AG04449 (cell line): Measurements from ENCODE around the gene C1orf21.

Experiments
- CTCF ChIA-PET: fragments of 350-600 bp; formaldehyde crosslinking; extraction: SDS; loops from one replicate; lab custom pipeline; 2021; ENCODE audit warnings: antibody characterized with exemption; lab: Yijun Ruan, JAX
- POLR2A ChIA-PET: fragments of 400-600, 350-600 bp; formaldehyde crosslinking; extraction: SDS; loops from one replicate; lab custom pipeline; 2020; ENCODE audit warnings: antibody characterized with exemption, inconsistent platforms; lab: Yijun Ruan, JAX
- DNase-seq: peaks from one replicate; pipeline ENCODE4 v3.0.0-alpha.2; 2010; ENCODE audit warnings: low read depth, low spot score
- H3K4me3 ChIP-seq: 2 replicates; pipeline ENCODE4 v1.5.1; 2011; ENCODE audit warnings: low read depth, mild to moderate bottlenecking, control low read depth, low read length
- TF ChIP-seq, protein P1 (sequence below): IDR thresholded peaks from one replicate; pipeline ENCODE4 v1.5.1; 2011; ENCODE audit warnings: mild to moderate bottlenecking, moderate library complexity, low read length, control low read depth, inconsistent platforms; ENCODE audit not compliant: insufficient read depth; ENCODE audit errors: missing control alignments

C1orf21 gene

DNA sequence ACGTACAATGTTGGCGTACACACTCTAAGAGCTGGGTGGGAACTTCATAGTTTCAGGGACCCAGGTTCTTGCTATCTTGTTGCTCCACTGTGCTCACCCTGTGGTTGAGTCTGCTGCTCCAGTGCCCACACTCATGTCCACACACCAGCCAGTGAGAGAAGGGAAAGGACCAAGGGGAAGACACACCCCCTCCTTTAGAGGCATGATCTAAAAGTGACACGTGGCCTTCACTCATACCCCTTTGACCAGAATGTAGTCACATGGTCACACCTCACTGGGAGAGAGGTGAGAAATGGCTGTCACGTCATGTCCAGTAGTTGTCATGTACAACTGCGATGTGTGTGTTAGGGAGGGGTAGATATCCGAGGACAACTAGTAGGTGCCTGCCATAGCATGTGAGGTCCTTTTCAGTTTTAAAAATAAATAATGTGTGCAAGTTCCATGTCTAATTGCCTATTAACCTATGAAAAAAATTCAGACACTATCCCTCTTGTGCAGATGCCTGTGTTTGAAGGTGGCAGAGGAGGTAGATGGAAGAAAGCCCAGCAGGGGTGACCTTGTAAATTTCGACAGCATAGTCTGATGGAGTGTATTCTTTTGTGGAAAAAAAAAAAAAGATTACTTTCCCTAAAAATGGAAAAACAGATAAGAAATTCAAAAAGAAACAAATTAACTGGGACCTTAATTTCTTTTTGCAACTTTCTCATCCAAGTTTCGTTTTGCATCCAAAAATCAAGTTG, 149.6 kb downstream of the C1orf21 start:
- ChIA-PET CTCF (interaction anchor here (3.7 kb wide), 1 partner anchor 8 kb away, joined by 11 read pairs; no protein-coding TSS in a partner anchor), POLR2A (no interaction called here)
- DNase-seq, result no peak
- TF ChIP-seq, protein P1, sequence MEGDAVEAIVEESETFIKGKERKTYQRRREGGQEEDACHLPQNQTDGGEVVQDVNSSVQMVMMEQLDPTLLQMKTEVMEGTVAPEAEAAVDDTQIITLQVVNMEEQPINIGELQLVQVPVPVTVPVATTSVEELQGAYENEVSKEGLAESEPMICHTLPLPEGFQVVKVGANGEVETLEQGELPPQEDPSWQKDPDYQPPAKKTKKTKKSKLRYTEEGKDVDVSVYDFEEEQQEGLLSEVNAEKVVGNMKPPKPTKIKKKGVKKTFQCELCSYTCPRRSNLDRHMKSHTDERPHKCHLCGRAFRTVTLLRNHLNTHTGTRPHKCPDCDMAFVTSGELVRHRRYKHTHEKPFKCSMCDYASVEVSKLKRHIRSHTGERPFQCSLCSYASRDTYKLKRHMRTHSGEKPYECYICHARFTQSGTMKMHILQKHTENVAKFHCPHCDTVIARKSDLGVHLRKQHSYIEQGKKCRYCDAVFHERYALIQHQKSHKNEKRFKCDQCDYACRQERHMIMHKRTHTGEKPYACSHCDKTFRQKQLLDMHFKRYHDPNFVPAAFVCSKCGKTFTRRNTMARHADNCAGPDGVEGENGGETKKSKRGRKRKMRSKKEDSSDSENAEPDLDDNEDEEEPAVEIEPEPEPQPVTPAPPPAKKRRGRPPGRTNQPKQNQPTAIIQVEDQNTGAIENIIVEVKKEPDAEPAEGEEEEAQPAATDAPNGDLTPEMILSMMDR, result no peak
- H3K4me3 ChIP-seq, result no peak overlapping the region

DNA sequence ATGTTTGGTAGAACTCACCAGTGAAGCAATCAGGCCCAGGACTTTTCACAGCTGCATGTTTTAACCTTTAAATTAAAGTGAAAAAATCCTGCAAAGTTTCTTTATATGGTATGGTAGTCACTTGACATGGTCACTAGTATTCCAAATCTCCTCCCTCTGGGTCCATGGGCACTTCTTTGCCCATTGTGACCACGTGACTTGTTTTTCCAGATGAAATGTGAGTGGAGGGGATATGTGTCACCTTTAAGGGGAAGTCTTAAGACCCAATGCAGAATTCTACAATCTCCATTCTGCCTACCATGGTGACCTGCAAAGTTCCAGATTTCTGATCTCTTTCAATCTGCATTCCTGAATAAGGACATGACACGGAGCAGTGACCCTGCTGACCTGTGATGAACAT, 152.8 kb downstream of the C1orf21 start:
- TF ChIP-seq, protein P1, result no peak
- POLR2A ChIA-PET, result no interaction called here
- CTCF ChIA-PET, result no interaction called here
- H3K4me3 ChIP-seq, result no peak overlapping the region
- DNase-seq, result no peak

DNA sequence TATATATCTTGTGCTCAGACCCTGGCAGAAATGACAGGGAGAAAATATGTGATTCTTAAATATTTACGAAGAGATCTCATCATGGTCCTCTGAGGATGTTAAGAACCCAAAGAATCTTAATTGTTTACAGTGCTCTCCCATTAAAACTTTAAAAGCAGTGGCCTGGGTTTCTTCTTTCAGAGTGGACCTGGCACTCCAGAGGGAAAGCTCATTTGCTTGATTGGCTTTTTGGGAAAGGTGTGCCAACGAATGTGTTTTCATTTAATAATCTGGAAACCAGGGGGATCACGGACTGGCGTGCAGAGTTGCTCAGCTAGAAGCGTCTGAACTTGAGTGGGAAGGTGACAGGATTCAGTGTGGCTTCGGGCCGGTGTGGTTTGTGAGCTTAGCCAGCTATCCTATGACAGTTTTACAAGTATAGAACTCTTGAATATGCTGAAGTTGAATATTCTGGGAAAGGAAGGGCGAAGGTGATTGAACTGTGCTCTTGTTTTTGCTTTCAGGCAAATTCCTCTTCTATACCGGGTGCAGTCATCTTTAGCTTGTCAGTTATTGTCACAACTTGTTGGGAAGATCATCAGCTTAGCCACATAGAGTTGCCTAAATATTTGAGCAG, 154.8 kb downstream of the C1orf21 start:
- ChIA-PET CTCF (no interaction called here), POLR2A (no interaction called here)
- TF ChIP-seq, protein P1, result no peak
- DNase-seq, result no peak
- H3K4me3 ChIP-seq, result no peak overlapping the region

DNA sequence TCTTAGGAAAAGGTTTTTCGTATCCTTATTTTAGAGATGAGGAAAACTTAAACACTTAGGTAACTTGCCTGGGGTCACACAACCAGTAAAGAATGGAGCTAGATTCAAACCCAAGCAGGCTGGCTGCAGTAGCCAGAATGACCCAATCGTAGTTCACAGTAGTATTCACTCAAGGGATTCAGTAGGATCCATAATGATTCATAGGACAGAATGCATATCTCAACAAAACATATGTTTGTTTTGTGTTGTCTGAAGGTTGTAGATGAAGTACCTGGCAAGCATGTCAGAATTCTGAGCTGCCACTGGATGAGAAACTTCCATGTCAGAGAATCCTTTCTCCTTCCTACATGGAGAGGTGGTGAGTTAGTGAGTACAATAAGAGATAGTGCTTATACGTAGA, 155.5 kb downstream of the C1orf21 start:
- DNase-seq, result no peak
- ChIA-PET POLR2A (no interaction called here), CTCF (no interaction called here)
- TF ChIP-seq, protein P1, result no peak
- H3K4me3 ChIP-seq, result no peak overlapping the region

DNA sequence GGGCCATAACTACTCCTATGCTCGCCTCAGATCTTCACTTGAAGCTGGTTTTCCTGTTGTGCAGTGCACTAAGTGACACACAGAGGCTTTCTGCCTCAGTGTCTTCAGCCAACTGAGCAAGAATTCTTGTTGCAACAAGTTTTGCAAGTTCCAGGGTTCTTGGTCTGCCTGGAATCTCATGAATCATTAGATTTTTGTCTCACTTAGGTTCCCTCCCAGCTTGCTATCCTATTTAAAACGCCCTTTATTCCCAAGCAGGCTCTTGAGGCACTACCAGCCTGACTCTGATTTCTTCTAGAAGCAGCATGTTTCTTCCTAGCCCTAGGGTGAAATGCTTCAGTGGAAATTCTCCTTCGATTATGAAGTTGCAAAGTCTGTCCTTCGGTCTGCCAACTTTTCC, 158.8 kb downstream of the C1orf21 start:
- TF ChIP-seq, protein P1, result no peak
- DNase-seq, result peak; percentile 40
- ChIA-PET POLR2A (no interaction called here), CTCF (interaction anchor here (3.2 kb wide), 1 partner anchor 11 kb away, joined by 11 read pairs; no protein-coding TSS in a partner anchor)
- H3K4me3 ChIP-seq, result no peak overlapping the region

DNA sequence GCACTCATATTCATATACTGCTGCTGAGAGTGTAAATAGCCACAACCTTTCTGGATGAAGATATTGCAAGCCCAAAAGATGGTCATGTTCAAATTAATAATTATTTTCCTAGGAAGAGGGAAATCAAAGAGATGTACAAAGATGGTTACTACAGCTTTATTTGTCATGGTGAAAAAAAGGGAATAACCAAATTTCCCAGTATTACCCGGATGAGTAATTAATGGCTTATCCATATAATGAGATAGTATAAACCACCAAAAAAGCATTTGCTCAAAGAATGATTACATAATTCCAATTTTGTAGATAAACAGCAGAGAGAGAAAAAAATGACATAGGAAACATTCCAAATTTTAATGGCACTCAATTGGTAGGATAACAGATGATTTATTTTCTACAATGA, 165.6 kb downstream of the C1orf21 start:
- no peak for DNase-seq
- ChIA-PET POLR2A (no interaction called here), CTCF (interaction anchor here (1.0 kb wide), 1 partner anchor 10 kb away, joined by 3 read pairs; no protein-coding TSS in a partner anchor)
- TF ChIP-seq, protein P1, result no peak
- H3K4me3 ChIP-seq, result no peak overlapping the region
